Activated T-helper 17 cell treated with anti-CD3 and anti-CD28 coated beads, Interleukin-2, amount 50 U/mL, for 72 hours (primary cell): Measurements from ENCODE around the gene THRSP. TPM values are rescaled to one million over a fixed set of nuclear protein-coding genes. Genes with fewer than 3 reads are reported as not detected.
"Not testable (repeated sequence)": the region's sequence is repeated elsewhere in the genome, so short reads cannot be mapped to it uniquely, and the experiment has no call there.

Experiments
- ATAC-seq: fragments of 150-1000 bp; cut with Tn5 transposase; replicated peaks from 2 replicates; pipeline ENCODE4 v1.10.0; 2021; ENCODE audit warnings: mild to moderate bottlenecking, moderate library complexity
- H3K27ac Mint-ChIP-seq: one replicate; pipeline ENCODE4 v1.8.0; 2022; ENCODE audit warnings: mixed read lengths
- H3K27me3 Mint-ChIP-seq: one replicate; pipeline ENCODE4 v1.8.0; 2022; ENCODE audit warnings: mixed read lengths
- H3K36me3 Mint-ChIP-seq: one replicate; pipeline ENCODE4 v1.8.0; 2022; ENCODE audit warnings: low read depth, mild to moderate bottlenecking, mixed read lengths
- H3K4me1 Mint-ChIP-seq: one replicate; pipeline ENCODE4 v1.8.0; 2022; ENCODE audit warnings: mixed read lengths
- H3K4me3 Mint-ChIP-seq: one replicate; pipeline ENCODE4 v1.8.0; 2022; ENCODE audit warnings: mild to moderate bottlenecking, mixed read lengths
- H3K9me3 Mint-ChIP-seq: one replicate; pipeline ENCODE4 v1.8.0; 2022; ENCODE audit warnings: mixed read lengths
- total RNA-seq, 2 donors: library from RNA; stranded (reverse); gene quantifications; one replicate each; pipeline ENCODE4 v1.2.3, GENCODE V29; 2022

THRSP gene
- total RNA-seq, 2 donors from 2014 or later = not detected

GRCh38 chr11:78033040-78033439 lies 30.6 kb upstream of the THRSP start:
- Mint-ChIP-seq H3K27ac (no peak overlapping the region), H3K36me3 (no peaks in the 10 kb centered on the region), H3K4me3 (no peak overlapping the region), H3K4me1 (no peaks in the 10 kb centered on the region), H3K27me3 (no peaks in the 10 kb centered on the region), H3K9me3 (no peaks in the 10 kb centered on the region)
- ATAC-seq = no peak

- Mint-ChIP-seq H3K27ac (peak overlapping the region; percentile 6), H3K27me3 (no peaks in the 10 kb centered on the region), H3K4me3 (no peak overlapping the region), H3K9me3 (no peaks in the 10 kb centered on the region), H3K4me1 (peaks cover 1% of the 10 kb centered on the region), H3K36me3 (no peaks in the 10 kb centered on the region)
- no peak for ATAC-seq
These were observed 29.0 kb upstream of the THRSP start for GRCh38 chr11:78034623-78035022.

- no peaks in the 10 kb centered on the region for H3K9me3 Mint-ChIP-seq
- no peak overlapping the region for H3K27ac Mint-ChIP-seq
- H3K36me3 Mint-ChIP-seq = no peaks in the 10 kb centered on the region
- no peak for ATAC-seq
- H3K4me3 Mint-ChIP-seq = no peak overlapping the region
- H3K4me1 Mint-ChIP-seq = peaks cover 10% of the 10 kb centered on the region
- H3K27me3 Mint-ChIP-seq = no peaks in the 10 kb centered on the region
These were observed 27.3 kb upstream of the THRSP start for GRCh38 chr11:78036313-78036712.

GRCh38 chr11:78037056-78037455 lies 26.6 kb upstream of the THRSP start:
- Mint-ChIP-seq H3K27ac (no peak overlapping the region), H3K9me3 (peaks cover 3% of the 10 kb centered on the region), H3K4me1 (peaks cover 14% of the 10 kb centered on the region), H3K4me3 (no peak overlapping the region), H3K36me3 (no peaks in the 10 kb centered on the region), H3K27me3 (no peaks in the 10 kb centered on the region)
- no peak for ATAC-seq

GRCh38 chr11:78037825-78038620 lies 25.6 kb upstream of the THRSP start:
- Mint-ChIP-seq H3K27ac (peak overlapping the region; percentile 55), H3K27me3 (no peaks in the 10 kb centered on the region), H3K4me3 (peak overlapping the region; percentile 13), H3K36me3 (no peaks in the 10 kb centered on the region), H3K4me1 (peaks cover 14% of the 10 kb centered on the region), H3K9me3 (peaks cover 3% of the 10 kb centered on the region)
- ATAC-seq = no peak

- Mint-ChIP-seq H3K9me3 (peaks cover 3% of the 10 kb centered on the region), H3K27ac (peak overlapping the region; percentile 98)
- no peak for ATAC-seq
These were observed 24.9 kb upstream of the THRSP start for GRCh38 chr11:78038697-78039313.

GRCh38 chr11:78039391-78039918 lies 24.2 kb upstream of the THRSP start:
- no peaks in the 10 kb centered on the region for H3K36me3 Mint-ChIP-seq
- H3K4me3 Mint-ChIP-seq = peak overlapping the region; percentile 86
- ATAC-seq = peak; percentile 61

More at GRCh38 chr11:78038697-78039313, 24.9 kb upstream of the THRSP start:
- Mint-ChIP-seq H3K4me1 (peaks cover 14% of the 10 kb centered on the region), H3K27me3 (no peaks in the 10 kb centered on the region), H3K4me3 (peak overlapping the region; percentile 86), H3K36me3 (no peaks in the 10 kb centered on the region)

GRCh38 chr11:78039919-78040671 lies 23.6 kb upstream of the THRSP start:
- peak overlapping the region; percentile 98 for H3K27ac Mint-ChIP-seq
- H3K36me3 Mint-ChIP-seq = no peaks in the 10 kb centered on the region
- no peaks in the 10 kb centered on the region for H3K27me3 Mint-ChIP-seq
- H3K4me1 Mint-ChIP-seq = peaks cover 14% of the 10 kb centered on the region
- peaks cover 3% of the 10 kb centered on the region for H3K9me3 Mint-ChIP-seq
- H3K4me3 Mint-ChIP-seq = peak overlapping the region; percentile 86
- ATAC-seq = peak; percentile 90

More at GRCh38 chr11:78039391-78039918, 24.2 kb upstream of the THRSP start:
- Mint-ChIP-seq H3K9me3 (peaks cover 3% of the 10 kb centered on the region), H3K4me1 (peaks cover 14% of the 10 kb centered on the region), H3K27me3 (no peaks in the 10 kb centered on the region), H3K27ac (peak overlapping the region; percentile 98)

GRCh38 chr11:78040691-78041379 lies 22.8 kb upstream of the THRSP start:
- Mint-ChIP-seq H3K27ac (peak overlapping the region; percentile 98), H3K4me3 (peak overlapping the region; percentile 86), H3K36me3 (no peaks in the 10 kb centered on the region), H3K27me3 (no peaks in the 10 kb centered on the region), H3K4me1 (peaks cover 14% of the 10 kb centered on the region), H3K9me3 (peaks cover 3% of the 10 kb centered on the region)
- no peak for ATAC-seq

- not testable (repeated sequence) for H3K36me3 Mint-ChIP-seq, ATAC-seq, H3K27me3 Mint-ChIP-seq, H3K9me3 Mint-ChIP-seq
- H3K27ac Mint-ChIP-seq = peak overlapping the region; percentile 77
- peaks cover 14% of the 10 kb centered on the region for H3K4me1 Mint-ChIP-seq
- H3K4me3 Mint-ChIP-seq = peak overlapping the region; percentile 46
These were observed 22.3 kb upstream of the THRSP start for GRCh38 chr11:78041380-78041719.

GRCh38 chr11:78041843-78042440 lies 21.7 kb upstream of the THRSP start:
- Mint-ChIP-seq H3K27ac (peak overlapping the region; percentile 77), H3K4me3 (peak overlapping the region; percentile 46), H3K9me3 (peaks cover 3% of the 10 kb centered on the region), H3K27me3 (no peaks in the 10 kb centered on the region), H3K4me1 (peaks cover 14% of the 10 kb centered on the region), H3K36me3 (no peaks in the 10 kb centered on the region)
- no peak for ATAC-seq

- no peak overlapping the region for H3K4me3 Mint-ChIP-seq
- ATAC-seq = no peak
- peaks cover 3% of the 10 kb centered on the region for H3K9me3 Mint-ChIP-seq
- no peak overlapping the region for H3K27ac Mint-ChIP-seq
- no peaks in the 10 kb centered on the region for H3K36me3 Mint-ChIP-seq
- no peaks in the 10 kb centered on the region for H3K27me3 Mint-ChIP-seq
- peaks cover 12% of the 10 kb centered on the region for H3K4me1 Mint-ChIP-seq
These were observed 19.0 kb upstream of the THRSP start for GRCh38 chr11:78044706-78045105.

GRCh38 chr11:78045851-78046485 lies 17.7 kb upstream of the THRSP start:
- H3K4me1 Mint-ChIP-seq = peaks cover 4% of the 10 kb centered on the region
- peak; percentile 96 for ATAC-seq
- peak overlapping the region; percentile 73 for H3K4me3 Mint-ChIP-seq
- H3K36me3 Mint-ChIP-seq = no peaks in the 10 kb centered on the region
- H3K9me3 Mint-ChIP-seq = peaks cover 3% of the 10 kb centered on the region
- no peaks in the 10 kb centered on the region for H3K27me3 Mint-ChIP-seq
- H3K27ac Mint-ChIP-seq = peak overlapping the region; percentile 66
